NAMALWA (cell line): ENCODE measurements around the gene NKD1.

Experiments used
- DNase-seq: peaks from one replicate; pipeline ENCODE4 v3.0.0-alpha.2; 2015; ENCODE audit warnings: low spot score

Gene NKD1

DNA sequence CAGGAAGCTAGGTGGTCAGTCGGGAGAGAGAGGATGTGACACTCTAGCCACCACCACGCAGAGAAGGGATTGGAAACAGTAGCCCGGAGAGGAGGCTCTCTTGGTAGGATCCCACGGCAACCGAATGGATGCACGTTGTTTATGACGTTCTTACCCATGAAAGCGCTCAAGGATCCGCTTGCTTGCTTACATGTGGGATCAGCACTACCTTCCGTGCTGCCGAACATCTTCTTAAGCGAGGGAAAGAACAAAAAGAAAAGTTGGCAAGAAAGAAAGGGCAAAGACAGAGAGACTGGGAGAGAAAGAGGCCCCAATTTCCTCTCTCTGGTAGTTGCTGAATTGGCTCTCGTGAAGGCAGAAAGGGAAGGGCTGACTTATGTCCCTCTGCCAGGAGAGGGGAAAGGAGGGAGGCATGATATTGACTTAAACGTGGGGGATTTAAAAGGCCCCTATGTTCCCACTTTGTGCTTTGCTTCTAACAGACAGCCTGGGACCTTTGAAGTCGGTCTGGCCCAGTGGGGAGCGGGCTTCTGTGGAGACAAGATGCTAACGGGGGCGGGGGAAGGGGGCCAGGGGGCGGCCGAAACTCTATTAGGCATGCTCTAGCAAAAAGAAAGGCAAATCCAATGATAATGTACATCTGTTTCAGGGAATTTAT is 97.5 kb downstream of the NKD1 start:
- DNase-seq: no peak

DNA sequence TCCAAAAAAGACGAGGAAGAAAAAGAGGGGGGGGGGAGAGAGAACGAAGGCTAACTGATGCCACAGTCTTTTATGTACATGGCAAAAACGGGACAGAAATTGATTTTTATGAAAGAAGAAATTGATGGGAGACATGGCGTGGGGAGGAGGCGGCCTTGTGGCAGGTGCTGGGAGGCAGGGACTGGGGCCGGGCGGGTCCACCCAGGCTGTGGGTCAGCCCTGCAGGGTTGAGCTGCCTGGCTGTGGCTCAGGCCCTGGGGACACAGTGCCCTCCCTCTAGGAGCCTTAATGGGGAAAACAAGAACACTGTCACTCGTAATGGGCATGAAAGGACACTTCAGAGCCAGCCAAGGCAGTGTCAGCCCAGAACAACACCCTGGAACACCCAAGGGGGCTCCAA is 98.1 kb downstream of the NKD1 start:
- no peak for DNase-seq

DNA sequence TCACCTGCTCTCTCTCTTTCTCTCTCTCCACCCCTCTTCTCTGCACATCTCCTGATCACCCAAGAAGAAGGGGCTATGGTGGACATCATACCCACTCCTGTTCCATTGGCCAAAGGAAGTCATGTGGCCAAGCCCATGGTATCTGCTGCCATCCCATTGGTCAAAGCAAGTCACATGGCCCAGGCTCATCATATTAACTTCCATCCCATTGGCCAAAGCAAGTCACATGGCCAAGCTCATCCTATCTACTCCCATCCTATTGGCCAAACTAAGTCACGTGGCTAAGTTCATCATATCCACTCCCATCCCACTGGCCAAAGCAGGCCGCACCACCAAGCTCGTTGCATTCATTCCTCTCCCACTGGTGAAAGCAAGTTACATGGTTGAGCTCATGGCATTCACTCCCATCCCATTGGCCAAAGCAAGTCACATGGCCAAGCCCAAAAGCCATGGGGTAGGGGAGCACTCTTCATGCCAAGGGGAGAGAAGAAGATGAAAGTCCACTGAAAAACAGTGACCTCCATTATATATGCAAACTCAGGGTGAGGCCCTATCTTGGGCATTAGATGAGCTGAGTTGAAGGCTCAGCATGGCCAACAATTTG is 103.7 kb downstream of the NKD1 start:
- peak; percentile 91 for DNase-seq

DNA sequence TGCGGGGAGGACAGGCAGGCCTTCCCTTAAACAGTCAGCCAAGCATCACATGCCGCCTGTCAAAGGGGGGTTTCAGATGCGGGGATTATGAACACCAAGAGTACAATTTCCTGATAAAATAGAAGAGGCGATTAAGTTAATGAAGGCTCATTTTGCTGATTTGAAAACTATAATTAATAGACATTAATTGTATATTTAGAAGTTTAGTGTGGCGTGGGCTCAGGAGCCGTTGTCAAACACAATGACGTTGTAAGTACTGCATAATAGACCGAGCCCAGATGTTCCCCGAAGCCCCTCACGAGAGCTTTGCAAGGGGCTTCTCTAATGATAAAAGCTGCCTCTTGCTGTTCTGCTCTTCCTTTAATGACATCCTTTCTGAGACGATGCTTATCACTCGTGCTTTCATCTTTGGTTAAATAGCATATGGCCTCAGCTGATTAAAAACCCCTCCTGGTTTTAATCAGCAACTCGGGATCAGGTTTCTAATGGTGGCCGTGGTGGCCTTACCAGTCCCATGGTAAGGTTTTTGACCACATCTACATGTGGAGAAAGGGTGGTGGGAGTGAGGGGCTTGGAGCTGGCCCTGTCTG is 104.7 kb downstream of the NKD1 start:
- no peak for DNase-seq

DNA sequence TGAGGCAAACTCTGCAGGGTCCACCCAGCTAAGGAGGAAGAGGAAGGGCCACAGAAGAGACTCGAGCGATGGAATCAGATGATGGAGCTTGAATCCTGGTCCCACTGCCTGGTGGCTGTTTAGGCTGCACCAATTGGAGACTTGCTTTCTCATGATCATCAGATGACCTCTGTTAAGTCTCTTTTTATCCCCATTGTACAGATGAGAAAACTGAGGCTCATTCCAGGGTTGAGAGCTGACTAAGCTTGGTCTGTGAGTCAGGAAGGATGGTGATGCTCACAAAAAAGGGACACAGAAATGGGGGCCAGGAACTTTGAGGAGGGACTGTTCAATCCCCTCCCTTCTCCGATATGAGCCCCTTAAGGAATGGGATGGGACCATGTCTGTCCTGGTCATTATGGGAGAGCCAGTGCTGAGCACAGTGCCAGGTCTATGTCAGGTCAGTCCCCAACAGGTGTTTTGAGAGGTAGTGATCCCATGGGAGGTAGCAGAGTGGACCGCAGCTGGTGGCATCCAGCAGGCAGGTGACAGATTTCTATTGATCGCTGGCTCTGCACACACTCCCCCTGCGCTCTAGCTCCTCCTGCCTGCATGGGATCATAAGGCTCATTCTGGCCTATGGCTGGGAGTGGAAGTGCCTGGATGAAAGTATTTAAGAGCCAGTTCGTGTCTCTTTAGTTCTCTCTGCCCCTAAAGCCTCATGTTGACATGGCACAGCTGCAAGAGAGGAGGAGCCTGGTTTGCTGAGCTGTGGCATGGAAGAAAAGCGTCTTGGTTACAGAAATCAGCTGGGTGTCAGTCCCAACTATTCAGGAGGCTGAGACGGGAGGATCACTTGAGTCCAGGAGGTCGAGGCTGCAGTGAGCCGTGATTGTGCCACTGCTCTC is 105.7 kb downstream of the NKD1 start:
- DNase-seq: no peak

DNA sequence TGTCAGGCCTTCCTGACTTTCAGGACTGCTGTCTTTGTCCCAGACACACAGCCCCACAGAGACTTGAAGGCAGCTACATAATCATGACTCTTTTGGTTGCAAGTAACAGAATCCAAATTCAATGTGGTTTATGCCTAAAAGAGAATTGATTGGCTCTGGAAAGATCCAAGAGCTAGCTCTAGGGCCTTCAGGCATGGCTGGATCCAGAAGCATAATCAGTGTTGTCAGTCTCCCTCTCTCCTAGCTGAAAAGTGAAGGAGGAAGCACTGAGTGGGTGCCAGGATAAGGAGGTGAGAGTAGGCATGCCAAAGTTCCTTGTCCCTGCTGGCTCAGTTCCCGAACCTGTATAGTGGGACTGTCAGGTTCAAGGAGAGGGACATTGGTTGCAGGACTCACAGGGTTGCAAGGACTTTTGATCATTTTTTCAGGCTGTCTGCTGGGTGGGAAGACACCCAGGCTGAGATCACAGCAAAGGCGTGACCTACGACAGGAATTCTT is 107.4 kb downstream of the NKD1 start:
- DNase-seq: no peak

DNA sequence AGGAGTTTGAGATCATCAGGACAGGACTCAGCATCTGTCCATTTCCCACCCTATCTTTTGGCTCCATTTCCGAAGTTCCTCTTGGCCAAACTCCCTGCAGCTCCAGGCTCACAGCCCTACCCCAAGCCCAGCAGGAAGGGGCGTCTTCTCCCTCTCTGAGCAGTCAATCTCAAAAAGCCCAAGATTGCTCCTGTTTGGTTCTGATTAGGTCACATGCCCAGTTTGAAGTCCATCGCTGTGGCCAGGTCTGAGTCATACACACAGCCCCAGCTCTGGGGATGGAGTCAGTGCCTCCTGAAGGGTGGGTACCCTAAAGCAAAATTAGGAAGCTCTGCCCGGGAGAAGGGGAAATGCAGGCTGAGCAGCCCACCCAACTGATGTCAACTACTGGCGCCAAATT is 109.0 kb downstream of the NKD1 start:
- no peak for DNase-seq

DNA sequence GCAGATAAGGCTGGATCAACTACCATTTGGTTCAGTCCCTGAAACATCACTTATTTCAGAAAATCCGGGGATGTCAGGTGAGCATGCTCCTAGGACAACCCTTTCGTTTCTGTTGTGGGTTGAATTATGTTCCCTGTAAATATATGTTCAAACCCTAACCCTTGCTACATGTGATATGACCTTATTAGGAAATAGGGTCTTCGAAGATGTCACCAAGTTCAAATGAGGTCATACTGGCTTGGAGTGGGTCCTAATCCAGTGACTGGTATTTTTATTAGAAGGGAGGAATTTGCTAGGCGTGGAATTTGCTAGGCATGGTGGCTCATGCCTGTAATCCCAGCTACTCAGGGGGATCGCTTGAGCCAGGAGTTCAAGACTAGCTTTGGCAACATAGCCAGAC is 111.6 kb downstream of the NKD1 start:
- no peak for DNase-seq

DNA sequence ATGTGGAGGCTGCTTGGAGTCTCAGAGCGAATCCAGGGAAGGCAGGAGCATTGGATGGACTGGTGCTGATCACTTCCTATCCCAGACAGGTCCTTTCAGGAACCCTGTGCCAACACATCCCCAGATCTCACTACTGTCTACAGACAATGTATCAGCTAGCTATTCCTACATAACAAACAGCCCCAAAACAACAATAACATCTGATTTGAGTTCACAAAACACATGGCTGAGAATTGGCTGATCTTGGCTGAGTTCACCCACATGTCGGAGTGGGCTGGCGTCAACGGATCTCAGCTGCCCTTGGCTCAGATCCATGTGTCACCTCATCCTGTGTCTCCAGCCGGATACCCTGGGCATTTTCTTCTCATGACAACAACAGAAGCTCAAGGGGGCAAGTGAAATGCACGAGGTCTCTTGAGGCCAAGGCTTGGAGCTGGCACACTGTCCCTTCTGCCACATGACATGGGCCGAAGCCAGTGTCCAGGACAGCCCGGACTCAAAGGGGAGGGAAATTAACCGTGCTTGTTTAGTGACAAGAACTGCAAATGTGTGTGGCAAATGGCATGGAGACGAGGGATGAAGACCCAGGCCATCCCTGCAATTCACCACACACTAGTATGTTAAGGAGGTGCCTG is 114.2 kb downstream of the NKD1 start:
- no peak for DNase-seq

DNA sequence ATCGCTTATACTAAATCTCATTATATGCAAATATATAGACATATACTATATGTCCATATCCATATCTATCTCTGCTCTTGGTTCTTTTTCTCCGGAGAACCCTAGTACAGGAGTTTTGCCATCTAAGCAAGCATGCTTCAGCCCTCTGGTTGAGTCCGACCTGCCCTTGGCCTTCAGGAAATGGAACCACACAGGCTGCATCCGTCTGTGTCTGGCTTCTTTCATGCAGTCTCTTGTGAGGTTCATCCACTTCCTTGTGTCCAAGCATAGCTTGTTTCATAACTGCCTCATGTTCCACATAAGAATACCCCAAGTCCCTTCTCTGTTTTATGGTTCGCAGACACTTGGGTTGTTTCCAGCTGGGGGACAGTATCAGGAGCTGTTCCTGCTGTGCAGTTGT is 116.1 kb downstream of the NKD1 start:
- DNase-seq: no peak

DNA sequence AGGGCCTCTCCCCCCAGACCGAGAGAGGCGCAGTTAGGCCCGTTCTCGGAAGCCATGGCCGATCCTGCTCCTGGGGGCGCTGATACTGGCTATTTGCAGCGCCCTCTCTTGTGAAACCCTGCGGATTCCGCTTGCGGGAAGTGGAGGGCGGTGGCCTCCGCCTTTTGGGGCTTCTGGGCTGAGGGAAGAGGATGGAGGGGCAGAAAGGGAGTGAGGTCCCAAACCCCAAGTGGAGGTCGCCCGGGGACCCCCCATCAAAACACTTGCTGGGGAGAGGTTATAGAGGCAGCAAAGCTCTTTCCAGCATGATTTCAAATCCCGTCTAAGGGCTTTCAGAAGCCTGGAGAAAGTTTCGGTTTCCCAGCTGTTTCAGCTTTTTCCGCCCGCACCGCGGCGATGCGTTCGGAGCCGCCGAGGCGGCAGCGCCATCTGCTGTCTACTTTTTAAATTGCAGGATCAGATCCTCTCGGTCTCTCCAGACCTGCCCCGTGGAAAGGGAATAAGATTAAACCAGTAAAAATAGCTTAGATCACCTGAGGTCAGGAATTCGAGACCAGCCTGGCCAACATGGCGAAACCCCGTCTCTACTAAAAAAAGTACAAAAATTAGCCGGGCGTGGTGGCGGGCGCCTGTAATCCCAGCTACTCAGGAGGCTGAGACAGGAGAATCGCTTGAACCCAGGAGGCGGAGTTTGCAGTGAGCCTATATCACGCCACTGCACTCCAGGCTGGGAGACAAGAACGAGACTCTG is 117.1 kb downstream of the NKD1 start:
- DNase-seq: peak; percentile 65

DNA sequence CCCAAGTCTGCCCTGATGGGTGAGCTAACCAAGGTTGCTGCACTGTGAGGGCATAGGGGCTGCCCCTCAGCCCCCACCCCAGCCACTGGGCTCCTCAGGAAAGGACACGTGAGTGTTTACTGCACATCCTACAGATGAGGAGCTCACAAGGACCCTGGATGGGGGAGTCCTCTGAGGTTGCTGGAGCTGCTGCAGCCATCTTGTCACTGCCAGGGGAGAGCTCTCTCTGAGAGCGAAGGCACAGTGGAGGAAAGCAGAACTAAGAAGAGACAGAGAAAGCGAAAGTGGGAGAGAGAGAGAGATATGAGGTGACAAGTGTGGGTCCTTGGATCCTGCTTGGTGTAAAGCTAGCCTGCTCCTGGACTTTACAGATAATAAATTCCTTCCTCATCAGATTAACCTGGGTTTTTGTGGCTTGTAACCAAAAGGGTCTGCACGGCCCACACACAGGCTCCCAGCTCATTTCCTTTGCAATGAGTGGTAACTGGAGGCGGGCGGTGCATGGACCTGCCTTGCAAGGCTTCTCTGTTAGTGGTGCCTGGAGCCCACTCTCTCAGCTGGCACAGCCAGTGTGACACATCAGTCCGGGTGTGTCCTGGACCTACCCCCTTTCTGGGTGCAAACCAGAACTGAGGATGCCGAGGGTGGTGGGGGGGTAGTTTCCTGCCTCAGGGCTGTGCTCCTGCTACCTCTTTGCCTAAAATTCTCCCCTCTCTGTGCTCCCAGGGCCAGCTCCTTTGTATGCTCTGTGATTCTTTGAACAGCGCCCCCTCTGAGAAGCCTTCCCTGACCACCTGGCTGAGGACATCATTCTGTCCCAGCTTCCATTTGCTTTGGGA is 118.7 kb downstream of the NKD1 start:
- DNase-seq: peak; percentile 27

DNA sequence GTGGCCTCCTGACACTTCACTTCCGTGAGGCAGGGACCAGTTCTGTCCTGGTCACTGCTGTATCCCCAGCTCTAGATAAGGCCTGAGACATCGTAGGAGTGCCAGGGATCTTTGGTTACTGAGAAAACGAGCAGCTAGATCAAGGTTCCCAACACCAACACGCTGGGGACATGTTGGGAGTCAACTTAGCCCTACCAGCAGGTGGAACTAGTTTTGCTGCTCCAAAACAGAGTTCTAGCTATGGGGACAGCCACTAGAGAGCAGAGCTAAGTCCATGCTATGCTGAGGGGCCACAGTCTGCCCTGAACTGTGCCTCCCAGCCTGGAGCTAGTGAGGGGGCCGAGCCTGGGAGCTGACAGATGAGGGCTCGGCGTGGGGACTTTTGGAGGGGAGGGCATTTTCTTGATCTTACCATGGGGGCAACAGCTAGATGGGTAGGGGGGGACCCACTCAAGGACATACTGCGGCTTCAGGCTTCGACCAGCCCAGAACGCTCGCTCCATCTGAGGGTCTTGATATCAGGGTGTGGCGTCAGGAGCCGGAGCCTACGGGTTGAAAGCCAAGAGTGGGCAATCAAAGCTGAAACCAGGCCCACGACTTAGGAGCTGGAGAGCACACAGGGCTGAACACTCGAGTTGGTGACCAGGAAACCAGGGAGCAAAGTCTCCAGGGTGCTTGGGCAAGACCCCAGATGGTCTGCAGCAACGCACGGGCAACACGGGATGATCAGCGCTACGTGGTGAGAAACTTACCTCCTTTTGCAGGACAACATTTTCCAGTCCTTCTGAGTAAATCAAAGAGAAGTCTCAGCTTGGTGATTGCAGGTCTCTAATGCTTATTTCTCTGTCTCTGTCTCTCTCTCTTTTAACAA is 119.5 kb downstream of the NKD1 start:
- no peak for DNase-seq

DNA sequence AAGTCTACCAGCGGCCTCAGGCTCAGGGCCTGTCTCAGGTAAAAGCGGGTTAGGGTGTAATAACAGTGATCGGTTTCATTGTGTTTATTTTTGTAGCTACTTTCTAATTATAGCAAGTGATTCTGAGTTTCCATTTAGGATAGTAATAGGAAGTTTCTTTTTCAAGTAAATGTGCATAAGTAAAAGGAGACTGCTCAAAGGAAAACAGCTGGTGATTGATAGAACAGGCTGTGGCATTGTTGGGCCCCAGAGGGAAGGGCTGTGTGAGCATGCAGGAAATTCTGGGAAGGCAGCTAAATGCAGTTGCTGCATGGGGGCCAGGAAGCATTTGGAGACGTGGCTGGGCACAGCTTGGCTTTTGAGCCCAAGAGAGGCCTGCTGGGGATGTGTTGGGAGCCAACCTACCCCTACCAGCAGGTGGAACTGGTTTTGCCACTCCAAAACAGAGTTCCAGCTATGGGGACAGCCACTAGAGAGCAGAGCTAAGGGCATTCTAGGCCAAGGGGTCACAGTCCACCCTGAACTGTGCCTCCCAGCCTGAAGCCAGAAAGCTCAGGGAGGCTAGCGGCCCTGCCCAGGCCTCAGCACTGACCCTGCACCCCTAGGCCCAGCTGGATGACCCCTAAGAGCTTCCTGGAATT is 120.3 kb downstream of the NKD1 start:
- no peak for DNase-seq

DNA sequence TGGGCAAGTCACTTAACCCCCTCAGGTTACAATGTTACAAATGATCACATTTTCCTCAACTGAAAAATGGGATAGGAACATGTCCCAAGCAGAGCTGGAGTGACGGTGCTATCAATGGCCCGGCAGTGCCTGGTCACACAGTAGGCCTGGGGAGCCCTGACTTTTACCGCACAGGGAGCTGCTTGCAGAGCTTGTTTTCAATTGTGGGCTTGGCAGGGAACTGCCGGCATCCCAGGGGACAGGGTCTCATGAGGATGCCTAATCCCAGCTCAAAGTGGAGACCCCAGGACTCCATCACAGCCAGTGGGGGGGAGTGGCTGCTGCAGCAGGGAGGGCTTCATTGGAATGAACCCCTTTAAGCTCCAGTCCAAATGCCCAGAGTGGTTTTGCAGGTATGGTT is 121.5 kb downstream of the NKD1 start:
- no peak for DNase-seq

DNA sequence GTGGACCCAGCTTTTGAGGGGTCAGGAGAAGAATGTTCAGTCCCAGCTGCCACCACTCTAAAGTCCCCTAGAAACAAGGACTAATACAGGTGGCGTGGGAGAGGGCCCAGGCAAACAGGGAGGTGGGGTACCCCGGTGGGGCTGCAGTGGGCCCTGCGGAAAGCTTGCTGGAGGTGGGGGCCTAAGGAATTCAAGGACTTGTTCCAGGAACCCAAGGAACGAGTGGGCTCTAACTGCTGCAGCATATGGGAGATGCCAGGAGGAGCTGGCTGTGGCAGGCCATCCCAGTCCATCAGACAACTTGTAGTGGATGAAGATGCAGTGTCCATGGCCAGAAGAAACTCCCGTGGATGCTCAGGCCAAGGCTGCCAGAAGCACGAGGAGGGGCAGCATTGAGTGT is 122.3 kb downstream of the NKD1 start:
- no peak for DNase-seq

DNA sequence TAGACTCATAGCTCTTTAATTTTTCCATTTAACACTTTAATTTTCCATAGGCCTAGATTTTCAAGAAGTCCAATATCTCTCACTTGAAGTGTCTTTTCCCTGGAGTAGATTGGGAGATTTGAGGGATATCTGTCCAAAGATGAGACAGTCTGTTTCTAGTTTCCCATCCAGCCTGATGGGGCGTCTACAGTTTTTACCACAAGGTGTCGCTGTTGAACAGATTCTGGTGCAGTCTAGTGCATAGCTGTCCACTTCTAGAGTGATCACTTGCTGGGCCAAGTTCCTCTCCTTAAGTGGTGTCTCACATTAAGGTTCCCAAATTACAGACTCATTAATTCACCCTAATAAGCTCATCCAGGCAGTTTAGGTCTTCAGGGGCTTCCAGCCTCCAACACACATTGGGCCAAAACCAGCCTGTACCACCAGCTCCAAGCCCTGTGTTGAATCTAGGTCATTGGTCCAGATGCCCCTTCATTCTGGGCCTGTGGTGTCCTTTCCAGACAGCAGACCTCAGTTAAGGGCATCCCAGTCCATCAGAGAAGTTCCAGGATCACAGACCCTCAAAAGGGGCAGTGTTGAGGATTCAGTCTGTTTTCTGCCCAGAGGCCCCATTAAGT is 123.6 kb downstream of the NKD1 start:
- peak; percentile 62 for DNase-seq

DNA sequence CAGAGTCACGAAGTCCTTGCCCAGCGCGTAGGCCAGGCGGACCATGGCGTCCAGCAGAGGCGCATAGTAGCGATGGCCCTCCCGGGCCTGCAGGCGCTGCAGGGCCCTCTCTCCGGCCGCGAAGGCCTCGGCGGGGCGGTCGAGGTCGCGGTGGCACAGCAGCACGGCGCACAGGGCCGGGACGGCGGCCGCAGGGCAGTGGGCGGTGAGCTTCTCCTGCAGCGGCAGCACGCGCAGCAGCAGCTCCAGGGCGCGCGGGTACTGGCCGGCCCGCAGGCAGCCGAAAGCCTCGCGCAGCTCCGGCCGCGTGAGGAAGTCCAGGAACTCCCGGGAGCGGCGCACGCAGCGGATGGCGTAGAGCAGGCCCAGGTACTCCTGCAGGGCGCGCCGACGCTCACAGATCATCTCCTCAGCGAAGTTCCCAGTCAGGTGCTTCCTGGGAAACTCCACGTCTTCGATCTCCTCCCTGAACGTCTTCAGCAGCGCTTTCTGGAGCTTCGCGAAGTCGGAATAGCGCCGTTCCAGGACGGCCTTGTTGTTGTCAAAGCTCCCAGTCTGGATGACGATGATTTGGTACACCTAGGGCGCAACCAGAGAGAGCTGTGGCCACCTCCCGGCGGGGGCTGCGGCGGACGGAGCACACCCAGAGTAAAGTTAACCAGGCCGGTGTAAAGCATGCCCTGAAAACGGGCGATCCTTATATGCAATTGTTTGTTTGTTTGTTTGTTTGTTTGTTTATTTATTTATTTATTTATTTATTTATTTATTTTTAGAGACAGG is 125.5 kb downstream of the NKD1 start:
- no peak for DNase-seq
